CD4-positive, alpha-beta T cell treated with Interleukin-21 for 1 hour (primary cell): Measurements from ENCODE around the gene MYO6.

Source experiments
- DNase-seq: peaks from one replicate; pipeline ENCODE4 v3.0.0-alpha.2; 2020

MYO6 gene

GRCh38 chr6:75770844-75771243, 21.8 kb downstream of the MYO6 start:
- no peak for DNase-seq

- DNase-seq = no peak
These were observed 26.2 kb downstream of the MYO6 start for GRCh38 chr6:75775219-75775618.

- no peak for DNase-seq
These were observed 27.4 kb downstream of the MYO6 start for GRCh38 chr6:75776461-75776860.

GRCh38 chr6:75778757-75779156, 29.7 kb downstream of the MYO6 start:
- no peak for DNase-seq

- no peak for DNase-seq
These were observed 37.1 kb downstream of the MYO6 start for GRCh38 chr6:75786152-75786551.

GRCh38 chr6:75788894-75789293, 39.9 kb downstream of the MYO6 start:
- no peak for DNase-seq

GRCh38 chr6:75791881-75792280, 42.8 kb downstream of the MYO6 start:
- DNase-seq = no peak

GRCh38 chr6:75794351-75794846, 45.4 kb downstream of the MYO6 start:
- no peak for DNase-seq

- DNase-seq = no peak
These were observed 46.1 kb downstream of the MYO6 start for GRCh38 chr6:75794954-75795739.

- no peak for DNase-seq
These were observed 47.7 kb downstream of the MYO6 start for GRCh38 chr6:75796723-75797122.

- no peak for DNase-seq
These were observed 51.1 kb downstream of the MYO6 start for GRCh38 chr6:75800133-75800532.

GRCh38 chr6:75800708-75801505, 51.9 kb downstream of the MYO6 start:
- DNase-seq = no peak

GRCh38 chr6:75802366-75802765, 53.3 kb downstream of the MYO6 start:
- no peak for DNase-seq

GRCh38 chr6:75808507-75808906, 59.5 kb downstream of the MYO6 start:
- DNase-seq = no peak

GRCh38 chr6:75812560-75812959, 63.5 kb downstream of the MYO6 start:
- DNase-seq = no peak

GRCh38 chr6:75813476-75814250, 64.6 kb downstream of the MYO6 start:
- DNase-seq = no peak

GRCh38 chr6:75815756-75816155, 66.7 kb downstream of the MYO6 start:
- DNase-seq = no peak

GRCh38 chr6:75818098-75818855, 69.2 kb downstream of the MYO6 start:
- DNase-seq = no peak

GRCh38 chr6:75819776-75820487, 70.9 kb downstream of the MYO6 start:
- DNase-seq = no peak

GRCh38 chr6:75824160-75824559, 75.1 kb downstream of the MYO6 start:
- DNase-seq = peak; percentile 27

GRCh38 chr6:75827163-75827562, 78.1 kb downstream of the MYO6 start:
- no peak for DNase-seq
